A172 (cell line): ENCODE measurements around the gene SMPX. TPM values are rescaled to one million over a fixed set of nuclear protein-coding genes. Genes with fewer than 3 reads are reported as not detected.
"Not testable (repeated sequence)": the region's sequence is repeated elsewhere in the genome, so short reads cannot be mapped to it uniquely, and the experiment has no call there.

Experiments used
- DNase-seq: peaks from one replicate; pipeline ENCODE4 v3.0.0-alpha.2; 2015; ENCODE audit warnings: low spot score
- total RNA-seq: library from RNA; depleted of rRNA; stranded (reverse); fragments of >200 nt; shearing (Covaris generic); gene quantifications from 2 replicates; pipeline ENCODE4 v1.2.3, GENCODE V29; 2014; rRNA removed

The SMPX gene
- not detected in 2 replicates for total RNA-seq

GRCh38 chrX:21757960-21758359 is at the start of gene SMPX:
TSS of gene SMPX (minus strand) at chrX:21758116. CDS start at chrX:21754290, 3,826 bp downstream.
- DNase-seq = no peak

GRCh38 chrX:21806691-21807090 is 48.8 kb upstream of the SMPX start:
- peak; percentile 82 for DNase-seq

- DNase-seq = no peak
Measured at GRCh38 chrX:21802839-21803238, 44.9 kb upstream of the SMPX start.

DNA sequence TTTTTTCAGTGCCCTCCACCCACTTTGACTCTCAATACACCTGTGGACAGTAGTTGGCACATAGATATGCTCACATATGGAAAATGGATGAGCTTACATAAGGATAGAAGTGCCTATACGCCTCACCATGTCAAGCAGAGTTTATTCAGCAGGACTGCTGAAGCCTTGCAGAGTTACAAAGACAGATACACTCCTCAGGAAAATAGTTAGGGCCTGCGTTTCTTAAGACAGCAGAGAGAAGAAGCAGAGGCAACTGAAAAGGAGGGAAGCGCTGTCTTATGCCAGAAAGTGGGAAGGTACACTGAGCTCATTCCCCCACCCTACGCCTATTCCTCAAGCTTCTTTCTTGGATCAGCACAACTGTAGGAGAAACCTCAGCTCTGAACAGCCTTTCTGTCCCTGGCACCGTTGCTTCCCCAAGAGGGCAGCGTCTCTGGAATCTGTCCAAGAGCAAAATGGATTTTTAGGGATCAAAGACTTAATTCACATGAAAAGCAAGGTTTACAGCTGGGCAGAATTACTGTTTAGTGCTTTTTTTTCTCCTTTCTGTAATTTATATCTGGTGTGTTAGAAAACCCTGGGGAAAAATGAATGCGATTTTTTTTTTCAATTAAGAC is 44.2 kb upstream of the SMPX start:
- DNase-seq = no peak

DNA sequence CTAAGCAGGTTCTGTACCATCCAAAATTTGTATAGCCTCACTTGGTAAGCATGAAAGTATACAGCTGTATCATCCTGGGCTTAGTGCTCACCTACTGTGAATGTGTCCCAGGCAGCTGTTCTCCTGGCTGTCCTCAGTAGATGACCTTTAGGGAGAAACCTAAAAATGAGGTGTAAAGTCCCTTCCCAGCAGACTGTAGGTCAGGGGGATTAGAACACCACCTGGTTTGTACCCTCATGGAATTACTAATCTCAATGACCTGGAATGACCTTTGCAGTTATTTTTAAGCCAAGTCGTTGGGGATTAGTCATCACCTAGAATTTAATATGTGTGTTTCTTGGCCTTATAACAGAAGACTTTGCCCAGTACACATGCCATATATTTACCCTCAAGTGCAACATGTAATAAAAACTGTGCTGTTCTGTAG is 42.4 kb upstream of the SMPX start:
- DNase-seq = peak; percentile 65

GRCh38 chrX:21799767-21800166 is 41.9 kb upstream of the SMPX start:
- DNase-seq = no peak

DNA sequence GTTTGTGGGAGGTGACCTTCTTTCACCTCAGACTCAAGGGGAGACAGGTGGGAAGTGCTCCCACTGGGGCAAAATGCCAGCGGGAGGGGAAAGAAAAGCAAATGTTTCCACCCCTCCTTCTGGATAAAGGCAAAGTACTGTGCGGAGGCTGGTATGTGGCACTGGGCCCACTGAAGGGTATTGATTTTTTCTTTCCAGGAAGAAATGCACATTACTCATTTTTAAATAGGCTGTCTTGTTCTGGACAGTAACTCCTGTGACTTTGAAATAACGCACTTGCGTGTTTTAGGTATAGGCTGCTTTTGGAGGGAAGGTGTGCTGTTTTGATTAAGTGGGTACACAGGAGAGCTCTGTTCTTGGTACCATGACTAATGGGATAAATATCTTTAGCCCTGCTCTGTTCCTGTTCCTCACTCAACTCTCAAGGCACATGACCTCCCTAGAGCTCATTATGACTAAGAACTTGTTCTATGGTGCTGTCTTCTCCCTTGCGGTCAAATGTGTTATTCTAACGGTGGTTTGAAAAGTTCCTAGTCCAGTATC is 40.8 kb upstream of the SMPX start:
- peak; percentile 95 for DNase-seq

DNA sequence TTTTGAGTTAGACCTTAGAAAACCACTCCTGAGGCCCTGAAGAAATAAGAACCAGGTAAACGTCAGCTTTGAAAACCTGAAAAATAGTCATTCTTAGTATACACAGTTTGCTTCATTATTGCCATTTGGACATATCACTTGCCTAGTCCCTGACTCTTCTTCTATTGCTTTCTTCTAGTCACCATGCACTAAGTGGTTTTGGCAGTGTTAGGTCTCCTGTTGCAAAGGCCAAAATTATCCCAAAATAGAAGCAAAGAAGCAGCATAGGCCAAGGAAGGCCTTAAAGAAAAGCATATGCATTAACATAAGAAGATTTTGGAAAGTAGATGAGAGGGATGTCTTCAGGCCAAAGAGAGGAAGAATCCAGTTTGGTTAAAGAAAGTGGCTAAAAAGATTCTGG is 24.1 kb upstream of the SMPX start:
- no peak for DNase-seq

- no peak for DNase-seq
Measured at GRCh38 chrX:21781525-21781924, 23.6 kb upstream of the SMPX start.

- DNase-seq = no peak
Measured at GRCh38 chrX:21779095-21779494, 21.2 kb upstream of the SMPX start.

DNA sequence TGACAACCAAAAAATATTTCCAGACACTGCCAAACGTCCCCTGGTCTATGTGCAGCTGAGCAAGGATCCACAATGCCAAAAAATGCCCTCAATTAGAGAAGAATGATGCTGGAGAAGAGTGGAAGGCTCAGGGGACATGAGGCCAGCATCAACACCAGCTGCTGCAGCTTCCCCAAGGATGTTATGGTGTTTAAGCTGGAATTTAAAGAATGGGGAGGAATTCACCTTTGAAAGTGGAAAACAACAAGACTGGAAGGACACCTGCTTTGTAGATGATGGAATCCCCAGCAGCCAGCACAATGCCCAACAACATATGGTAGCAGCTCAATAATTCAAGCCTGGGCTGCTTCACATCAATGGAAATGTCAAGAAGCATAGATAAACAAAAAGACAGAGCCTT is 20.3 kb upstream of the SMPX start:
- DNase-seq = no peak

- not testable (repeated sequence) for DNase-seq
Measured at GRCh38 chrX:21775128-21775527, 17.2 kb upstream of the SMPX start.

- not testable (repeated sequence) for DNase-seq
Measured at GRCh38 chrX:21773036-21773435, 15.1 kb upstream of the SMPX start.

GRCh38 chrX:21770631-21771321 is 12.9 kb upstream of the SMPX start:
- peak; percentile 92 for DNase-seq

- DNase-seq = no peak
Measured at GRCh38 chrX:21766101-21766500, 8.2 kb upstream of the SMPX start.

DNA sequence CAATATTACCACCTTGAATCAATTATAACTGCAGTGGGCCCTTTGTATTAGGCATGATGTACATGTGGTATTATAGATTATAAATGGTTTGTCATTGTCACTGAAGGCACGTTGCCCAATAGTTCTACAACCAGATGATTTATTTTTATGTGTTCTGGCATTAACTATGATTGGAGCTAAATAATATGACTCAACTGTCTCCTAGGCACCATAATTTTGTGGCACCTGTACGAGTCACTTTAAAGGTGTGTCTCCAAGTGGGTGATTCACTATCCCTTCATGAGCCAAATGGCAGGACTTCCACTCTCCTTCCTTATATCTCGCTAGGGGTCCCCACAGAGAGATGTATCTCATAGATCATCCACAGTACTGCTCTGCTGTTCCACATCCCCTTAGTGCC is 6.1 kb upstream of the SMPX start:
- DNase-seq = peak; percentile 4

GRCh38 chrX:21758488-21758887 is 572 bp upstream of the SMPX start:
- DNase-seq = no peak

GRCh38 chrX:21756785-21757529 is 959 bp downstream of the SMPX start:
- DNase-seq = peak; percentile 24

- no peak for DNase-seq
Measured at GRCh38 chrX:21749924-21750323, 8.0 kb downstream of the SMPX start.

GRCh38 chrX:21748235-21748634 is 9.7 kb downstream of the SMPX start:
- no peak for DNase-seq

DNA sequence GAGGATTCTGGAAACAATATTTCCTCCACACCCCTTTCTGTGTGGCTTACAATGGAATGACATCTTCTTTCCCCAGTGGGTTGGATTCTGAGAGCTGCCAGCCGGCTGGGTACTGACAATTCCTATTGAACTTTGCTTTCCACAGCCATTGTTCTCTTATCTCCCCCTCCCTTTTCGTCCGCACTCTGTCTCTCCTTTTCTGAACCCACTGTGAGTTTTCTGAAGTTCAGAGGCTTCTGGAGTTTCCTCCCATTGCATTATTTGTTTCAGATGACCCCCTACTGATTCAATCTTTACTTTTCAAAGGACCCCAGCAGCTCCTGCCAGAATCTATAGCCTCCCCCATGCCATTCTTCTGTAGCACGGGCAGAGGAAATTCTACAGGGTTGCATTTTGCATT is 10.4 kb downstream of the SMPX start:
- DNase-seq = no peak

DNA sequence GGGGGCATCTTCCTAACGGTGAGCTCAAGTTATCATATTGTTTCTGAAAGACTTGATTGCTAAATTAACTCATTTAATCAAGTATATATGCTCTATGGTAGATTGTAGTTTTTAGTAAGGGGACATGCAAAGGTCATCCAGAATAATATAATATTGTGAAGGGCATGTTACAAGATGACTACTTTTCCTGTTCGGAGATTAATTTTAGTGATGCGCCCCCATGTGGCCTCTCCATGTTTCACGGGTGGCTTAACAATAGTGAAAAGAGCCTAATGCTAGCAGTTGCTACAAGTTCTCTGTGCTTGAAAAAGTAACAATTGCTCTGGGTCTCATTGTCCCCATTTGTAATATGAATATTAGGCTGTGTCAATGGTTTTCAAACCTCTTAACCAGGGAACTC is 12.2 kb downstream of the SMPX start:
- DNase-seq = peak; percentile 36

DNA sequence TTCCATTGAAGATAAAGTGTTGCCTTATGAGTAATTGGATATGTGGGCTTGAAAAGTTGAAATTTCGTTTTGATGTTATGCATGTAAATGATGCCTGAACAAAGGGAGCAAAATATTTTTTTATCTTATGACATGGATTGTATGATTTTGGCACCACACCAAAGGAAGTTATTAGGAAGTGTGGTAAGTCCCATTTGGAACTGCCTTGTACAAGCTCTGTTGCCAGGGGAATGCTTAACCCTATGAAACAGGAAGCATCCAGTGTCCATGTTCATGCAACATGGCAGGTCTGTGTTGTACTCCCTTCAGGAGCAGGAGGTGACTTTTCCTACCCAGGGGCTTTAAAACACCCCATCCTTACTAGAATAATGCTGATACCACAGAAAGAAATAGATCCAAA is 13.2 kb downstream of the SMPX start:
- DNase-seq = no peak
